PC-3 (cell line): ENCODE results near the gene TLCD4. TPM values are rescaled to one million over a fixed set of nuclear protein-coding genes. Genes with fewer than 3 reads are reported as not detected.

ENCODE experiments used
- ATAC-seq: fragments of 200-7000 bp; cut with Tn5 transposase; 2 replicates; pipeline ENCODE4 v1.9.1; 2020; ENCODE audit warnings: mild to moderate bottlenecking, moderate library complexity
- BruUV-seq: library from RNA; stranded (reverse); fragments of 400-500 nt; replicated peaks from 2 replicates; lab custom pipeline; 2021; lab: Mats Ljungman, UMichigan
- CTCF ChIA-PET: fragments of 300-600 bp; sonication (Branson Sonifier 250); formaldehyde crosslinking; loops from one replicate; lab custom pipeline; 2022; ENCODE audit warnings: antibody characterized with exemption; lab: Charles Lee
- POLR2A ChIA-PET: fragments of 300-600 bp; sonication (Branson Sonifier 250); formaldehyde crosslinking; loops from one replicate; lab custom pipeline; 2022; ENCODE audit warnings: antibody characterized with exemption; ENCODE audit not compliant: unreplicated experiment; lab: Charles Lee
- DNase-seq: peaks from one replicate; pipeline ENCODE4 v3.0.0-alpha.2; 2015
- H2AFZ ChIP-seq: fragments of 300-600 bp; sonication (generic); 2 replicates; pipeline ENCODE4 v1.6.0; 2016; ENCODE audit warnings: antibody characterized with exemption, low read length
- H3F3A ChIP-seq: fragments of 300-600 bp; sonication (generic); one replicate; pipeline ENCODE4 v1.6.0; 2017; ENCODE audit warnings: antibody characterized with exemption, low read length, control low read depth, mild to moderate bottlenecking; ENCODE audit not compliant: unreplicated experiment
- H3K27ac ChIP-seq: fragments of 300-600 bp; sonication (generic); 2 replicates; pipeline ENCODE4 v1.5.1; 2016; ENCODE audit warnings: mild to moderate bottlenecking, low read length
- H3K27me3 ChIP-seq: fragments of 300-600 bp; sonication (generic); 2 replicates; pipeline ENCODE4 v1.6.1; 2016; ENCODE audit warnings: low read length, mixed read lengths
- H3K36me3 ChIP-seq: fragments of 300-600 bp; sonication (generic); 2 replicates; pipeline ENCODE4 v1.6.1; 2016; ENCODE audit warnings: low read depth, mixed run types, low read length, mixed read lengths
- H3K4me1 ChIP-seq: fragments of 300-600 bp; sonication (generic); 2 replicates; pipeline ENCODE4 v1.5.1; 2016; ENCODE audit warnings: low read length; ENCODE audit not compliant: insufficient read depth
- H3K4me2 ChIP-seq: fragments of 300-600 bp; sonication (generic); 2 replicates; pipeline ENCODE4 v1.6.0; 2016; ENCODE audit warnings: low read length
- H3K4me3 ChIP-seq: fragments of 300-600 bp; sonication (generic); 2 replicates; pipeline ENCODE4 v1.5.1; 2016; ENCODE audit warnings: mild to moderate bottlenecking, low read length, mixed read lengths
- H3K79me2 ChIP-seq: fragments of 300-600 bp; sonication (generic); 2 replicates; pipeline ENCODE4 v1.6.1; 2017; ENCODE audit warnings: low read length, mixed read lengths
- H3K9ac ChIP-seq: fragments of 300-600 bp; sonication (generic); 2 replicates; pipeline ENCODE4 v1.6.0; 2016; ENCODE audit warnings: mild to moderate bottlenecking, low read length
- H3K9me2 ChIP-seq: fragments of 300-600 bp; sonication (generic); replicated peaks from 2 replicates; pipeline ENCODE4 v1.6.1; 2016; ENCODE audit warnings: mixed run types, low read length, mixed read lengths
- H3K9me3 ChIP-seq: fragments of 300-600 bp; sonication (generic); 2 replicates; pipeline ENCODE4 v1.6.1; 2016; ENCODE audit warnings: low read length, mixed read lengths
- H4K20me1 ChIP-seq: fragments of 300-600 bp; sonication (generic); 2 replicates; pipeline ENCODE4 v1.6.1; 2016; ENCODE audit warnings: low read length, mixed read lengths
- EZH2 ChIP-seq: fragments of 300-600 bp; sonication (generic); IDR thresholded peaks from one replicate; pipeline ENCODE4 v1.6.1; 2017; ENCODE audit warnings: antibody characterized with exemption, mild to moderate bottlenecking, low read length; ENCODE audit not compliant: unreplicated experiment
- EZH2phosphoT487 ChIP-seq: fragments of 300-600 bp; sonication (generic); IDR thresholded peaks from 2 replicates; pipeline ENCODE4 v1.6.1; 2018; ENCODE audit warnings: mild to moderate bottlenecking, antibody characterized with exemption, low read length, borderline replicate concordance
- intact Hi-C: fragments of 100-400 bp; cut with micrococcal nuclease; formaldehyde crosslinking; loops from 2 replicates; pipeline ENCODE4 v1.9.0; 2023
- total RNA-seq: library from RNA; depleted of rRNA; stranded (reverse); fragments of >200 nt; gene quantifications from 2 replicates; pipeline ENCODE4 v1.2.3, GENCODE V29; 2014
- TF ChIP-seq, protein P1 (sequence below): fragments of 300-600 bp; sonication (generic); conservative IDR thresholded peaks from 2 replicates; pipeline ENCODE4 v1.5.1; 2017; ENCODE audit warnings: antibody characterized with exemption, low read depth, mild to moderate bottlenecking, low read length

TLCD4 gene
- total RNA-seq, 1 experiment from 2014 or later = 8.3 TPM

DNA sequence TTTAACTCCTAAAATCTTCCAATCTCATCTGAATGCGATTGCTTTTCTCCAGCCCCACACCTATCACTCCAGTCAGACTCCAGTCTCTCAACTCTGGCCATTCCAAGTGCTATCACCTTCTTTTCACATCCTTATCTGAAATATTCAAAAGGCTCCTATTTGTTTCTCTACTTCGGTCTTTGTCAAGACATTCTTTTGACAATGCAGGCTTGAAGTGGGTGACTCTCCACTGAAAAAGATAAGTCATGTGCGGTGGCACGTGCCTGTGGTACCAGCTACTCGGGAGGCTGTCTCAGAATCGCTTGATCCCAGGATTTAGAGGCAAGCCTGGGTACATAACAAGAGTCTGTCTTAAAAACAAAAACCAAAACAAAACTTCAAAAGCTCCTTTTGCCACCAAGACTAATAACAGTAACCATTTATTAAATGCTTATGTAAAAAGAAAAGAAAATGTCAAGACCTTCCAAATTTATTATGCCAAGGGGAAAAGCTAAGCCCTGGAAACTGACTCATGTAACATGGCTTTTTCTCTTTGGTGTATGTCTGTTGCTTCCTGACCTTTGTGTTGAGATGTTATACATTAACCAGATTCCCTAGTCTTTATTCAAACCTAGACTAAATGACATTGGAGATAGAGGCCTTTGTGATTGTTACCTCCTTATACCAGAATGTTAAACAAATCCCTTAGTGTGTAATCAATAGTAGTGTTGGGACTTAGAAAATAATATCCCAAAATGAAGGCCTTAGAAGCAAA, 48.0 kb upstream of the TLCD4 start:
- Histone ChIP-seq H3K9me3 (no peaks in the 10 kb centered on the region), H3K9me2 (no peaks in the 10 kb centered on the region), H3F3A (no peaks in the 10 kb centered on the region), H2AFZ (no peak overlapping the region), H3K27me3 (no peaks in the 10 kb centered on the region), H3K4me2 (no peak overlapping the region), H3K4me3 (no peak overlapping the region), H4K20me1 (no peaks in the 10 kb centered on the region), H3K36me3 (no peaks in the 10 kb centered on the region), H3K27ac (no peak overlapping the region), H3K79me2 (0 out of 2 replicates have a peak, but pooled peaks cover 6% of the 10 kb centered on the region), H3K9ac (no peak overlapping the region), H3K4me1 (peaks cover 16% of the 10 kb centered on the region)
- ChIA-PET CTCF (no interaction called here), POLR2A (no interaction called here)
- intact Hi-C loops = no loop called here
- ATAC-seq (no peak), DNase-seq (no peak)
- no peak for TF ChIP-seq EZH2phosphoT487
- TF ChIP-seq, protein P1, sequence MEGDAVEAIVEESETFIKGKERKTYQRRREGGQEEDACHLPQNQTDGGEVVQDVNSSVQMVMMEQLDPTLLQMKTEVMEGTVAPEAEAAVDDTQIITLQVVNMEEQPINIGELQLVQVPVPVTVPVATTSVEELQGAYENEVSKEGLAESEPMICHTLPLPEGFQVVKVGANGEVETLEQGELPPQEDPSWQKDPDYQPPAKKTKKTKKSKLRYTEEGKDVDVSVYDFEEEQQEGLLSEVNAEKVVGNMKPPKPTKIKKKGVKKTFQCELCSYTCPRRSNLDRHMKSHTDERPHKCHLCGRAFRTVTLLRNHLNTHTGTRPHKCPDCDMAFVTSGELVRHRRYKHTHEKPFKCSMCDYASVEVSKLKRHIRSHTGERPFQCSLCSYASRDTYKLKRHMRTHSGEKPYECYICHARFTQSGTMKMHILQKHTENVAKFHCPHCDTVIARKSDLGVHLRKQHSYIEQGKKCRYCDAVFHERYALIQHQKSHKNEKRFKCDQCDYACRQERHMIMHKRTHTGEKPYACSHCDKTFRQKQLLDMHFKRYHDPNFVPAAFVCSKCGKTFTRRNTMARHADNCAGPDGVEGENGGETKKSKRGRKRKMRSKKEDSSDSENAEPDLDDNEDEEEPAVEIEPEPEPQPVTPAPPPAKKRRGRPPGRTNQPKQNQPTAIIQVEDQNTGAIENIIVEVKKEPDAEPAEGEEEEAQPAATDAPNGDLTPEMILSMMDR = no peak
- TF ChIP-seq EZH2 = no peak
- BruUV-seq = no TSS peak

DNA sequence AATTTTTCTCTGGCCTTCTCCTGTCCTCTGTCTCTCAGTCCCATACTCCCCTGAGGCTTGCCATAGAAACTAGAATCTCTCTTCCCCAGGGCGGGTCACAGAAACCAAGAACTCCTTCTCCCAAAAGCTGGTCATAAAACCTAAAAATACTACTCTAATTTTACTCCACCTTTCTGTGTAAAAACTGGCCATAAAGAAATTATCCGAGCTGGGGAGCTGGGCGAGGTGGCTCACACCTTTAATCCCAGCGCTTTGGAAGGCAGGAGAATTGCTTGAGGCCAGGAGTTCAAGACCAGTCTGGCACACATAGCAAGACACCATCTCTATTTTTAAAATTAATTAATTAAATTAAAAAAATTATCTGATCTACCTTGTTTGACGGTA, 47.5 kb upstream of the TLCD4 start:
- DNase-seq (no peak), ATAC-seq (no peak)
- Histone ChIP-seq H3K9ac (no peak overlapping the region), H3K79me2 (0 out of 2 replicates have a peak, but pooled peaks cover 6% of the 10 kb centered on the region), H4K20me1 (no peaks in the 10 kb centered on the region), H3K9me2 (no peaks in the 10 kb centered on the region), H3K4me1 (peaks cover 16% of the 10 kb centered on the region), H3K27me3 (no peaks in the 10 kb centered on the region), H3K27ac (no peak overlapping the region), H3K9me3 (no peaks in the 10 kb centered on the region), H3K4me3 (no peak overlapping the region), H3K36me3 (no peaks in the 10 kb centered on the region), H2AFZ (no peak overlapping the region), H3K4me2 (no peak overlapping the region), H3F3A (no peaks in the 10 kb centered on the region)
- BruUV-seq = no TSS peak
- no peak for TF ChIP-seq EZH2phosphoT487
- TF ChIP-seq, protein P1 = no peak
- no peak for TF ChIP-seq EZH2
- CTCF ChIA-PET = no interaction called here
- POLR2A ChIA-PET = no interaction called here
- intact Hi-C loops = no loop called here

DNA sequence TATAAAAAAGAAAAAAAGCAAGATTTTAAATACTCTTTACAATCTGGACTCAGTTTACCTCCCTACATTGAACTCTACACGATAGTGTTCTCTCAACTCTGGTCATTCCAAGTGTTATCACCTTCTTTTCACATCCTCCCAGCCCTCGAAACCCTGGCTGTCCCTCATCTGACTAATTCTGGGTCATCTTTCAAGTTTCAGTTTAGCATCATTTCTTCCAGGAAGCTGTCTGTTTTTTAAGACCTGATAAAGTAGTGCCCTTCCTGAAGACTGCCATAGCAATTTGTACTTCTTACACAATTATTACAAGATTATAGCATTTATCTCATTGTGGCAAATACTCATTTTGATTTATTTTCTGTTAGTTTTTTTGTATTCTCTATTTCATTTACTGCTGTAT, 45.6 kb upstream of the TLCD4 start:
- no peaks in the 10 kb centered on the region for H3K9me2 ChIP-seq
- no TSS peak for BruUV-seq
- ATAC-seq = no peak
- peaks cover 16% of the 10 kb centered on the region for H3K4me1 ChIP-seq
- intact Hi-C loops = no loop called here
- 0 out of 2 replicates have a peak, but pooled peaks cover 6% of the 10 kb centered on the region for H3K79me2 ChIP-seq
- CTCF ChIA-PET = interaction anchor here (0.6 kb wide), 1 partner anchor 162 kb away, joined by 3 read pairs; no protein-coding TSS in a partner anchor
- POLR2A ChIA-PET = no interaction called here
- TF ChIP-seq, protein P1 = no peak
- peak overlapping the region; percentile 91 for H3K4me3 ChIP-seq
- H3K4me2 ChIP-seq = peak overlapping the region; percentile 93
- no peaks in the 10 kb centered on the region for H4K20me1 ChIP-seq
- H2AFZ ChIP-seq = peak overlapping the region; percentile 97
- no peaks in the 10 kb centered on the region for H3K27me3 ChIP-seq
- no peaks in the 10 kb centered on the region for H3F3A ChIP-seq
- H3K9me3 ChIP-seq = no peaks in the 10 kb centered on the region
- no peak overlapping the region for H3K27ac ChIP-seq
- H3K9ac ChIP-seq = peak overlapping the region; percentile 90
- DNase-seq = peak; percentile 21
- no peaks in the 10 kb centered on the region for H3K36me3 ChIP-seq
